Lower leg skin (tissue), 4 donors: ENCODE results near the gene NFATC2. TPM values are rescaled to one million over a fixed set of nuclear protein-coding genes. Genes with fewer than 3 reads are reported as not detected.

Source experiments
- DNase-seq, 2 donors: peaks; one replicate each; pipeline ENCODE4 v3.0.0-alpha.2; 2019; ENCODE audit warnings: low spot score in 2 of 2
- H3K4me3 ChIP-seq: fragments of 200-600 bp; sonication (generic); 2 replicates; pipeline ENCODE4 v1.5.1; 2017; ENCODE audit warnings: mild to moderate bottlenecking, low read depth; ENCODE audit not compliant: poor library complexity, severe bottlenecking
- CTCF ChIP-seq, 3 donors: fragments of 450-650 bp; IDR thresholded peaks; one replicate each; pipeline ENCODE4 v1.5.1; 2016; ENCODE audit warnings: antibody characterized with exemption in 3 of 3, mild to moderate bottlenecking in 3 of 3, moderate library complexity in 2 of 3
- POLR2A ChIP-seq, 2 donors: fragments of 450-650 bp; IDR thresholded peaks; one replicate each; pipeline ENCODE4 v1.6.1; 2016 to 2017; ENCODE audit warnings: antibody characterized with exemption in 2 of 2, mild to moderate bottlenecking in 1 of 2, moderate library complexity in 1 of 2
- WGBS, 2 donors: methylation state at CpG; one replicate each; pipeline ENCODE4 v1.1.5; 2018; 5-methylcytosine and 5-hydroxymethylcytosine counted together
- intact Hi-C: fragments of 100-400 bp; cut with DNase I; formaldehyde crosslinking; loops from one replicate; pipeline ENCODE4 v1.15.0; 2023; ENCODE audit warnings: low total_unique reads
- total RNA-seq, 4 donors: library from RNA; depleted of rRNA; stranded (reverse); fragments of >200 nt; gene quantifications; one replicate each; pipeline ENCODE4 v1.1.0, GENCODE V29; 2016

The NFATC2 gene
- total RNA-seq, 4 donors from 2014 or later: 4.0 to 10.4 (median 5.1) TPM

- intact Hi-C loops: no loop called here
- no peak for DNase-seq
- TF ChIP-seq CTCF (IDR thresholded peaks at IDR 0.05) (no peak), POLR2A (IDR thresholded peaks at IDR 0.05) (no peak)
- H3K4me3 ChIP-seq: no peak overlapping the region
- 61 to 78% methylated on average over 7 of the region's 7 CpGs for WGBS, 2 donors
Observed at GRCh38 chr20:51440589-51440988, 101.9 kb downstream of the NFATC2 start.

- no peak overlapping the region for H3K4me3 ChIP-seq
- DNase-seq: no peak
- TF ChIP-seq CTCF (IDR thresholded peaks at IDR 0.05) (no peak), POLR2A (IDR thresholded peaks at IDR 0.05) (no peak)
- intact Hi-C loops: no loop called here
- 87 to 98% methylated on average over 9 of the region's 9 CpGs for WGBS, 2 donors
Observed at GRCh38 chr20:51439160-51439689, 103.3 kb downstream of the NFATC2 start.

GRCh38 chr20:51438136-51438535 is 104.4 kb downstream of the NFATC2 start:
- intact Hi-C loops: no loop called here
- 98% methylated on average over 2 of the region's 2 CpGs for WGBS, 2 donors
- no peak for TF ChIP-seq POLR2A (IDR thresholded peaks at IDR 0.05)
- no peak for TF ChIP-seq CTCF (IDR thresholded peaks at IDR 0.05)
- no peak for DNase-seq
- H3K4me3 ChIP-seq: no peak overlapping the region

GRCh38 chr20:51437182-51437924 is 105.2 kb downstream of the NFATC2 start:
- no peak for DNase-seq
- WGBS, 2 donors: 88 to 92% methylated on average over 7 of the region's 7 CpGs
- TF ChIP-seq POLR2A (IDR thresholded peaks at IDR 0.05): no peak
- no peak for TF ChIP-seq CTCF (IDR thresholded peaks at IDR 0.05)
- H3K4me3 ChIP-seq: no peak overlapping the region
- intact Hi-C loops: no loop called here

- 87 to 92% methylated on average over 6 of the region's 6 CpGs for WGBS, 2 donors
- intact Hi-C loops: no loop called here
Observed at GRCh38 chr20:51434580-51435247, 107.8 kb downstream of the NFATC2 start.

More at GRCh38 chr20:51434580-51435247, 107.8 kb downstream of the NFATC2 start:
- no peak for TF ChIP-seq POLR2A (IDR thresholded peaks at IDR 0.05)
- TF ChIP-seq CTCF (IDR thresholded peaks at IDR 0.05): no peak
- no peak overlapping the region for H3K4me3 ChIP-seq
- DNase-seq: no peak
